ENCODE measurements around the gene SPAG17. TPM values are rescaled to one million over a fixed set of nuclear protein-coding genes. Genes with fewer than 3 reads are reported as not detected.
"Not testable (repeated sequence)": the region's sequence is repeated elsewhere in the genome, so short reads cannot be mapped to it uniquely, and the experiment has no call there.

Gene SPAG17
- polyA plus RNA-seq, 4 donors: 0.03 to 0.55 TPM; not detected in 2

DNA sequence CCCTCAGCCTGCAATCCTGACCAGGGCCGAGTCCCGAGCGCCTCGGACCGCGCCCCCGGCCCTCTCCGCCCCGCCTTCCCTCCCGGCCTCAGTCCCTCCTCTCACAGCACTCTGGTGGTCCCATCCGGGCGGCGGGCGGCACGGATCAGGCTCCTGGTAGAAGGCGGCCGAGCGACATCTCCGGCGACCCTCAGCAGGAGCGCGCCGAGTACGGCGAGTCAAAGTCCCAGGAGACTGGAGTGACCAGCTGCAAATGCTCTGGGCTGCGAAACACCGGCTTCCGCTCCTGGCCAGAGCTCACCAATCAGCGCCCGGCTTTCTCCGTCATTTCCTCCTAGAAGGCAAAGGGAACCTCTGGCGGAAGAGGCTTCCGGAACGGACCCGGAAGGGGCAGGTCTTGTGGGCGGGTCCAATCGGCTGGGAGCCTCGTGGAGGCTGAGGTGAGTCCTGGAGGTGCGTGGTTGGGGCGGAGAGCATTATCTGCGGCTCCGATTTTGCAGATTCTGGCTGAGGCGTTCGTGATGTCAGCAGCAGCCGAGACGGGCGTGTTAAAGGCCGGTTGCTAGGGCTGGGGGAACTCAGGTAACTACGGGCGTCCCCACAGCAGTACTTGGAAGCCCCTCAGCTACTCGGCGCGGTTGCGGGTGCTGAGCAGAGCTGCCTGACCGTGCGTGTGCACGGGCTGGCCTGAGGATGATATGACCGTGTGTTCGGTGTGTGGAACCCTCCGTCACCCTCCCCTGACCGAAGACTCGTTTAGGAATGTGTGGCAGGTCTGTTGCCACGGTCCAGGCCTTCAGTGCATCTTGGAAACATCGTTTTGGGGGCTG is 255.5 kb downstream of the SPAG17 start, which contains the start of the genes GDAP2 and WDR3:
GDAP2 (minus strand) TSS at position 279 of the 830 bp plus-strand sequence. CDS start 9,264 bp downstream, outside the sequence.
WDR3 (plus strand) TSS at position 397 of the 830 bp plus-strand sequence. CDS start 3,581 bp downstream, outside the sequence.
- WGBS, 3 donors: 0 to 1% (median 1%) methylated on average over 64 of the region's 64 CpGs
- DNase-seq: peak; percentile 98 to 99
- Histone ChIP-seq H3K27me3 (ENCODE audit: control insufficient read depth in 3 of 3, insufficient read depth in 3 of 3, low read length in 3 of 3) (no peaks in the 10 kb centered on the region), H3K36me3 (ENCODE audit: control insufficient read depth in 3 of 3, insufficient read depth in 2 of 3, low read depth in 1 of 3, low read length in 3 of 3) (peaks cover 0 to 6% (median 1%) of the 10 kb centered on the region in 3 donors), H3K27ac (ENCODE audit: low read depth in 1 of 3, low read length in 2 of 3) (peak within 1 kb of the TSS; percentile 72 to 90 (median 85)), H3K4me1 (ENCODE audit: control insufficient read depth in 3 of 3, insufficient read depth in 2 of 3, low read depth in 1 of 3, low read length in 2 of 3) (peaks cover 2 to 11% (median 2%) of the 10 kb centered on the region in 3 donors), H3K4me3 (ENCODE audit: low read depth in 1 of 3, low read length in 3 of 3) (peak within 1 kb of the TSS; percentile 52 to 87 (median 72)), H3K9me3 (ENCODE audit: control insufficient read depth in 2 of 2, insufficient read depth in 1 of 2, low read depth in 1 of 2, low read length in 1 of 2) (no peaks in the 10 kb centered on the region)
- no peak for FAIRE-seq

DNA sequence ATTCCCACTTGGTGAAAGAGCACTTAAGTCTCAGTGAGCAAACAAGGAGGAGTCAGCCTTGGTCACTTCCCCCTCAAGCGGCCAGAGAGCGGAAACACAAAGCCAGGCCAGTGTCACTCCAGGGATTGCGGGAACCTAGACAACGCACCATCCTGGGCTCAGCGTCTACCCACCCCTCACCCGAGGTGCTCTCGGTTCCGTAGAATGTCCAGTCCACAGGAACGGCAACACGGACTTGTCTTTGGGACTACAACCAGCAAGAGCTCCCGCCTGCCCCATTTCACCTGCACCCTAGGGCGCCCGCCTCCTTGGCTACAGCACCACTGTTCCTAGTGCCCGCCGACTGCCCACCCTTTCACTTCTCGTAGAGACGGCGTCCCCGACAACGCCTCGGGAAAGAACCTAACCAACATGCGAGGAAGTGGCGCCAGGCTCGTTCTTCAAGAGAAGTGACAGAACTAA is 256.1 kb downstream of the SPAG17 start:
- H3K27me3 ChIP-seq (ENCODE audit: control insufficient read depth in 3 of 3, insufficient read depth in 3 of 3, low read length in 3 of 3): no peaks in the 10 kb centered on the region
- H3K9me3 ChIP-seq (ENCODE audit: control insufficient read depth in 2 of 2, insufficient read depth in 1 of 2, low read depth in 1 of 2, low read length in 1 of 2): no peaks in the 10 kb centered on the region
- WGBS, 3 donors: 0% methylated on average over 24 of the region's 24 CpGs
- peak overlapping the region; percentile 52 to 87 (median 72) for H3K4me3 ChIP-seq (ENCODE audit: low read depth in 1 of 3, low read length in 3 of 3)
- peak overlapping the region; percentile 72 to 90 (median 85) for H3K27ac ChIP-seq (ENCODE audit: low read depth in 1 of 3, low read length in 2 of 3)
- DNase-seq (peak; percentile 74 to 81), FAIRE-seq (no peak)
- peaks cover 0 to 3% (median 1%) of the 10 kb centered on the region in 3 donors for H3K36me3 ChIP-seq (ENCODE audit: control insufficient read depth in 3 of 3, insufficient read depth in 2 of 3, low read depth in 1 of 3, low read length in 3 of 3)
- peaks cover 2 to 11% (median 2%) of the 10 kb centered on the region in 3 donors for H3K4me1 ChIP-seq (ENCODE audit: control insufficient read depth in 3 of 3, insufficient read depth in 2 of 3, low read depth in 1 of 3, low read length in 2 of 3)

DNA sequence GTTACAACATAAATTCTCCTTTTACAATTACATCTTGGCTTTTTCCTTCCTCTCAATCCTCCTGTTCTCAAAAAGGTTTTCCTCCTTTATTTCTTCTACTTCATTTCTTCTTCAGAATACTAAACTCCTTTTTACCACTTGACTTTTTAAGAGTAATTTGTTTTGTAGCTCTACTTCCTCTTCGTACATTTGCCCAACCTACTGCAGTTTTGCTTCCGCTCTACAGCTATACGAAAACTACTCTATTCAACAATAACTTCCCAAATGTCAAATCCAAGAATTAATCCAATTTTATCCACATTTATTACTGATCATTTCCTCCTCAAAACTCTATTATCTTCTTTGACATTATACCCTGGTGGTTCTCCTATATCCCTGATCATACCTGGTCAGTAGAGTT is 259.0 kb downstream of the SPAG17 start:
- peaks cover 0 to 4% (median 2%) of the 10 kb centered on the region in 3 donors for H3K4me1 ChIP-seq (ENCODE audit: control insufficient read depth in 3 of 3, insufficient read depth in 2 of 3, low read depth in 1 of 3, low read length in 2 of 3)
- 91 to 94% (median 92%) methylated on average over 3 of the region's 3 CpGs for WGBS, 3 donors
- H3K9me3 ChIP-seq (ENCODE audit: control insufficient read depth in 2 of 2, insufficient read depth in 1 of 2, low read depth in 1 of 2, low read length in 1 of 2): peaks cover 0 to 5% of the 10 kb centered on the region in 2 donors
- H3K36me3 ChIP-seq (ENCODE audit: control insufficient read depth in 3 of 3, insufficient read depth in 2 of 3, low read depth in 1 of 3, low read length in 3 of 3): peaks cover 0 to 3% (median 0%) of the 10 kb centered on the region in 3 donors
- H3K4me3 ChIP-seq (ENCODE audit: low read depth in 1 of 3, low read length in 3 of 3): no peak overlapping the region
- no peak overlapping the region for H3K27ac ChIP-seq (ENCODE audit: low read depth in 1 of 3, low read length in 2 of 3)
- FAIRE-seq (no peak), DNase-seq (no peak)
- H3K27me3 ChIP-seq (ENCODE audit: control insufficient read depth in 3 of 3, insufficient read depth in 3 of 3, low read length in 3 of 3): no peaks in the 10 kb centered on the region

DNA sequence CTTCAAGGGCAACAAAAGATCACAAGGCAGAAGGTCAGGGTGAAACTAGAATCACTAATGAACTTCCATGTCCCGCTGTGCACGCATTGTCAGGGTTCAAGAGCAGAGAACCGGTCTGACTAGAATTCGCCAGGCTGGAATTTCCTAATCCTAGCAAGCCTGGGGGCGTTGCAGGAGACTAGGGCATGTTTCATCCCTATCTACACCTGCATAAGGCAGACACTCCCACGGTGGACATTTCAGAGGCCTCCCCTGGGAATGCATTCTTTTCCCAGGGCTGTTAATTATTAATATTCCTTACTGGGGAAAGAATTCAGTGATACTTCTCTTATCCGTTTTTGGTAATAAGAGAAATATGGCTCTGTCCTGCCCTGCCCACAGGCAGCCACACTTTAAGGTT is 262.3 kb downstream of the SPAG17 start:
- not testable (repeated sequence) for H3K36me3 ChIP-seq (ENCODE audit: control insufficient read depth in 3 of 3, insufficient read depth in 2 of 3, low read depth in 1 of 3, low read length in 3 of 3); H3K27me3 ChIP-seq (ENCODE audit: control insufficient read depth in 3 of 3, insufficient read depth in 3 of 3, low read length in 3 of 3); H3K27ac ChIP-seq (ENCODE audit: low read depth in 1 of 3, low read length in 2 of 3); H3K9me3 ChIP-seq (ENCODE audit: control insufficient read depth in 2 of 2, insufficient read depth in 1 of 2, low read depth in 1 of 2, low read length in 1 of 2); DNase-seq; H3K4me1 ChIP-seq (ENCODE audit: control insufficient read depth in 3 of 3, insufficient read depth in 2 of 3, low read depth in 1 of 3, low read length in 2 of 3); FAIRE-seq; H3K4me3 ChIP-seq (ENCODE audit: low read depth in 1 of 3, low read length in 3 of 3)
- WGBS, 3 donors: 89 to 93% (median 90%) methylated on average over 7 of the region's 7 CpGs

DNA sequence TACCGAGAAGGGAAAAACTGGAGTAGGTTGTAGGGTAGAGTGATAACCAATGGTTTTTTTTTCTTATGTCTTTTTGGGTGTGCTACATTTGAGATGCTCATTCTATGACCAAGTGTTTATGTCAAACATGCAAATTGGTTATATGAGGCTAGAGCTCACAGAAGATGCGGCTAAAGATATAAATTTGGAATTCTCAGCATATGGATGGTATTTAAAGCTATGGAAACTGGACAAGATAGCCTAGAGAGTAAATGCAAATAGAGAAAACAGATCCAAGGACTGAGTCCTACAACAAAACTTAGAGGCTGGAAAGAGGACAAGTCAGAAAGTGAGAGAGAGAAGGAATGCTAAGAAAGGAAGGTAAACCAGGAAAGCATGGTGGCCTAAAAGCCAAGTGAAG is 263.0 kb downstream of the SPAG17 start:
- Histone ChIP-seq H3K4me3 (ENCODE audit: low read depth in 1 of 3, low read length in 3 of 3) (no peak overlapping the region), H3K4me1 (ENCODE audit: control insufficient read depth in 3 of 3, insufficient read depth in 2 of 3, low read depth in 1 of 3, low read length in 2 of 3) (no peaks in the 10 kb centered on the region), H3K9me3 (ENCODE audit: control insufficient read depth in 2 of 2, insufficient read depth in 1 of 2, low read depth in 1 of 2, low read length in 1 of 2) (peaks cover 0 to 5% of the 10 kb centered on the region in 2 donors), H3K27ac (ENCODE audit: low read depth in 1 of 3, low read length in 2 of 3) (no peak overlapping the region), H3K36me3 (ENCODE audit: control insufficient read depth in 3 of 3, insufficient read depth in 2 of 3, low read depth in 1 of 3, low read length in 3 of 3) (peaks cover 0 to 6% (median 1%) of the 10 kb centered on the region in 3 donors), H3K27me3 (ENCODE audit: control insufficient read depth in 3 of 3, insufficient read depth in 3 of 3, low read length in 3 of 3) (no peaks in the 10 kb centered on the region)
- DNase-seq (no peak), FAIRE-seq (no peak)
- WGBS, 3 donors: 94 to 98% (median 97%) methylated on average over 2 of the region's 2 CpGs

DNA sequence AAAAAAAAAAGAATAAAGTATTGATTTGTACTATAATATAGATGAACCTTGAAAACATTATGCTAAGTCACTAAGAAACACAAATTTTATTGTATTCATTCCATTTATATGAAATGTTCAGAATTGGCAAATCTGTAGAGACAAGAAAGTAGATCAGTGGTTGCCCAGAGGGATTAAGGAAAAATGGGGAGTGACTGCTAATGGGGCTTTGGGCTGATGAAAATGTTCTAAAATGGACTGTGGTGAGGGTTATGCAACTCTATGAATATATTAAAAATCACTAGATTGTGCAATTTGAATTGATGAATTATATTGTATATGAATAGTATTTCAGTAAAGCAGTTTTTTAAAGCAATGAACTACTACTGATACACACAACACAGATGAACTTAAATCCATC is 265.7 kb downstream of the SPAG17 start:
- FAIRE-seq: no peak

DNA sequence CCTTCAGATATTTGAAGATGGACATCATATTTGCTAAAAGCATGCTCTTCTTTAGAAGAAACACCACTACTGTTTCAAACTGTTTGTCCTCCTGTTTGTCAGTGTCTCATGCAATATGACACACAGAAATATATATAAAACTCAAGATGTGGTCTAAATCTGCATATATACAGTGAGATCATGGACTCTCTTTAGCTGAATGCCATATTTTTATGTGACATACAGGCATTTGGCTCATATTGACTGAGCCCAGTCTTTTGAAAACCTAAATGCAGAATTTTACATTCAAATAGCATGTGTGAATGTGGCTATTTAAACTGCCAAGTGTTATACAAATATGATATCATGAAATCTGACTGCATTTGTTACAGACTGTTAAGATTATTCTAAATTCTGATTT is 274.0 kb downstream of the SPAG17 start:
- no peak overlapping the region for H3K27ac ChIP-seq (ENCODE audit: low read depth in 1 of 3, low read length in 2 of 3)
- no peak overlapping the region for H3K4me3 ChIP-seq (ENCODE audit: low read depth in 1 of 3, low read length in 3 of 3)
- no peak for FAIRE-seq
- no peaks in the 10 kb centered on the region for H3K4me1 ChIP-seq (ENCODE audit: control insufficient read depth in 3 of 3, insufficient read depth in 2 of 3, low read depth in 1 of 3, low read length in 2 of 3)
- peaks cover 2 to 21% (median 8%) of the 10 kb centered on the region in 3 donors for H3K36me3 ChIP-seq (ENCODE audit: control insufficient read depth in 3 of 3, insufficient read depth in 2 of 3, low read depth in 1 of 3, low read length in 3 of 3)
- DNase-seq: no peak
- no peaks in the 10 kb centered on the region for H3K9me3 ChIP-seq (ENCODE audit: control insufficient read depth in 2 of 2, insufficient read depth in 1 of 2, low read depth in 1 of 2, low read length in 1 of 2)
- no peaks in the 10 kb centered on the region for H3K27me3 ChIP-seq (ENCODE audit: control insufficient read depth in 3 of 3, insufficient read depth in 3 of 3, low read length in 3 of 3)

More for the DNA sequence above, 265.7 kb downstream of the SPAG17 start:
- H3K27ac ChIP-seq (ENCODE audit: low read depth in 1 of 3, low read length in 2 of 3): no peak overlapping the region
- H3K4me3 ChIP-seq (ENCODE audit: low read depth in 1 of 3, low read length in 3 of 3): no peak overlapping the region
- H3K27me3 ChIP-seq (ENCODE audit: control insufficient read depth in 3 of 3, insufficient read depth in 3 of 3, low read length in 3 of 3): no peaks in the 10 kb centered on the region
- no peak for DNase-seq
- H3K9me3 ChIP-seq (ENCODE audit: control insufficient read depth in 2 of 2, insufficient read depth in 1 of 2, low read depth in 1 of 2, low read length in 1 of 2): peaks cover 0 to 5% of the 10 kb centered on the region in 2 donors
- peaks cover 0 to 12% (median 2%) of the 10 kb centered on the region in 3 donors for H3K36me3 ChIP-seq (ENCODE audit: control insufficient read depth in 3 of 3, insufficient read depth in 2 of 3, low read depth in 1 of 3, low read length in 3 of 3)
- H3K4me1 ChIP-seq (ENCODE audit: control insufficient read depth in 3 of 3, insufficient read depth in 2 of 3, low read depth in 1 of 3, low read length in 2 of 3): no peaks in the 10 kb centered on the region

DNA sequence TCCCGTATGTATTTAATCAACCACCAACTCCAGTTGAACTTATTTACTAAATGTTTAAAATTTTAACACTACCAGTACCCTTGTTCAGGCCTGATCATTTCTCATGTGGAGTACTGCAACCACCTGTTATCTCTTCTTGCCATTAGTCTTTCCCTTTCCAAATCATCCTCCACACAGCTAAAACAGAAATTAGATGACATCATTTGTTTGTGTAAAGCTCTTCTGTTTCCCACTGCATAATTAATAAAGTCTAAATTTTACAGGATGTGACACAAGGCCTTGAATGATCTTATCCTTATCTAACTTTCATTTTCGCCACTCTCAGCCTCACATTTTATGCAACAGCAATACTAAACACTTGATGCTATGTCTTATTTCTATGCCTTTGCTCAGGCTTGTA is 280.0 kb downstream of the SPAG17 start:
- no peak for FAIRE-seq
- H3K36me3 ChIP-seq (ENCODE audit: control insufficient read depth in 3 of 3, insufficient read depth in 2 of 3, low read depth in 1 of 3, low read length in 3 of 3): peaks cover 2 to 19% (median 12%) of the 10 kb centered on the region in 3 donors
- no peak for DNase-seq

More for the DNA sequence above, 280.0 kb downstream of the SPAG17 start:
- no peaks in the 10 kb centered on the region for H3K4me1 ChIP-seq (ENCODE audit: control insufficient read depth in 3 of 3, insufficient read depth in 2 of 3, low read depth in 1 of 3, low read length in 2 of 3)
- H3K27ac ChIP-seq (ENCODE audit: low read depth in 1 of 3, low read length in 2 of 3): no peak overlapping the region
- no peaks in the 10 kb centered on the region for H3K9me3 ChIP-seq (ENCODE audit: control insufficient read depth in 2 of 2, insufficient read depth in 1 of 2, low read depth in 1 of 2, low read length in 1 of 2)
- H3K4me3 ChIP-seq (ENCODE audit: low read depth in 1 of 3, low read length in 3 of 3): no peak overlapping the region
- H3K27me3 ChIP-seq (ENCODE audit: control insufficient read depth in 3 of 3, insufficient read depth in 3 of 3, low read length in 3 of 3): no peaks in the 10 kb centered on the region
- WGBS, 3 donors: 83 to 98% (median 88%) methylated on average over 2 of the region's 2 CpGs

All from small intestine (tissue), 7 donors.